DOHH2 (cell line): ENCODE data around the gene HAUS5.

ENCODE experiments used
- H3F3A ChIP-seq: fragments of 200-600 bp; sonication (generic), shearing (Covaris generic); 2 replicates; pipeline ENCODE4 v1.6.0; 2016; ENCODE audit warnings: antibody characterized with exemption, mild to moderate bottlenecking; ENCODE audit not compliant: control insufficient read depth, insufficient read depth
- H3K27ac ChIP-seq: fragments of 200-600 bp; sonication (generic); 2 replicates; pipeline ENCODE4 v1.5.1; 2014; ENCODE audit warnings: low read depth, mild to moderate bottlenecking, low read length, moderate library complexity
- H3K27me3 ChIP-seq: fragments of 200-600 bp; sonication (generic); 2 replicates; pipeline ENCODE4 v1.6.1; 2014; ENCODE audit warnings: mild to moderate bottlenecking, low read length, mixed read lengths; ENCODE audit not compliant: control insufficient read depth
- H3K36me3 ChIP-seq: fragments of 200-600 bp; sonication (generic); 2 replicates; pipeline ENCODE4 v1.6.1; 2014; ENCODE audit warnings: mild to moderate bottlenecking, low read length, moderate library complexity, mixed read lengths; ENCODE audit not compliant: control insufficient read depth
- H3K4me1 ChIP-seq: fragments of 200-600 bp; sonication (generic); 2 replicates; pipeline ENCODE4 v1.6.1; 2014; ENCODE audit warnings: mild to moderate bottlenecking, low read length, mixed read lengths; ENCODE audit not compliant: control insufficient read depth
- H3K4me2 ChIP-seq: fragments of 200-600 bp; sonication (generic); 2 replicates; pipeline ENCODE4 v1.6.0; 2014; ENCODE audit warnings: mild to moderate bottlenecking, low read length, moderate library complexity
- H3K4me3 ChIP-seq: fragments of 200-600 bp; sonication (generic); 2 replicates; pipeline ENCODE4 v1.5.1; 2014; ENCODE audit warnings: mild to moderate bottlenecking, low read length, mixed read lengths
- H3K79me2 ChIP-seq: fragments of 200-600 bp; sonication (generic); 2 replicates; pipeline ENCODE4 v1.6.1; 2014; ENCODE audit warnings: mild to moderate bottlenecking, low read length, mixed read lengths; ENCODE audit not compliant: control insufficient read depth
- H3K9me2 ChIP-seq: fragments of 200-600 bp; sonication (generic); replicated peaks from 2 replicates; pipeline ENCODE4 v1.6.1; 2014; ENCODE audit warnings: mild to moderate bottlenecking, low read length, mixed read lengths; ENCODE audit not compliant: control insufficient read depth
- H3K9me3 ChIP-seq: fragments of 200-600 bp; sonication (generic); 2 replicates; pipeline ENCODE4 v1.6.1; 2014; ENCODE audit warnings: antibody characterized with exemption, low read length, mixed read lengths; ENCODE audit not compliant: control insufficient read depth, insufficient read depth
- H4K20me1 ChIP-seq: fragments of 200-600 bp; sonication (generic); 2 replicates; pipeline ENCODE4 v1.6.0; 2014; ENCODE audit warnings: low read depth, mild to moderate bottlenecking, antibody characterized with exemption, low read length, moderate library complexity; ENCODE audit not compliant: control insufficient read depth, insufficient read depth
- EZH2phosphoT487 ChIP-seq: fragments of 200-600 bp; sonication (generic); IDR thresholded peaks from 2 replicates; pipeline ENCODE4 v1.6.1; 2017; ENCODE audit warnings: borderline replicate concordance, mild to moderate bottlenecking, antibody characterized with exemption, low read length, moderate library complexity, mixed read lengths
- TF ChIP-seq, protein P1 (sequence below): fragments of 200-600 bp; sonication (generic); IDR thresholded peaks from one replicate; pipeline ENCODE4 v1.5.1; 2014; ENCODE audit warnings: antibody characterized with exemption, mild to moderate bottlenecking, low read depth, low read length; ENCODE audit not compliant: poor library complexity, severe bottlenecking

The HAUS5 gene

DNA sequence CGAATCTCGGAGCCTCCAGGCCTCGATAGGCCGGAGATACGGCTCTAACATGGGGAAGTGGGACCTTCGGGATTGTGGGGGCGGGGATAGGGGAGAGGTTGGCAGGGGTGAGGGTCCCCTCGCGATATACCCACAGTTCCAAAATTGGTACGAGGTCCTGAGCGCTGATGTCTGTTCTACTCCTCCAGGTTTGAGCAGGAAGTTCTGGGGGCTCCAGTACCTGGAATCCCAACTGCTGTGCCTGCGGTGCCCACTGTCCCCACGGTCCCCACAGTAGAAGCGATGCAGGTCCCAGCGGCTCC, 16.7 kb downstream of the HAUS5 start:
- Histone ChIP-seq H3K4me2 (peak overlapping the region; percentile 94), H3K9me2 (no peaks in the 10 kb centered on the region), H3K27me3 (no peaks in the 10 kb centered on the region), H3K79me2 (peaks cover 14% of the 10 kb centered on the region), H3K4me3 (peak overlapping the region; percentile 84), H3K36me3 (peaks cover 37% of the 10 kb centered on the region), H3F3A (peaks cover 7% of the 10 kb centered on the region; the same call in 1 of the 2 replicates), H4K20me1 (no peaks in the 10 kb centered on the region), H3K4me1 (peaks cover 10% of the 10 kb centered on the region), H3K27ac (no peak overlapping the region), H3K9me3 (no peaks in the 10 kb centered on the region)
- TF ChIP-seq EZH2phosphoT487: no peak
- TF ChIP-seq, protein P1, sequence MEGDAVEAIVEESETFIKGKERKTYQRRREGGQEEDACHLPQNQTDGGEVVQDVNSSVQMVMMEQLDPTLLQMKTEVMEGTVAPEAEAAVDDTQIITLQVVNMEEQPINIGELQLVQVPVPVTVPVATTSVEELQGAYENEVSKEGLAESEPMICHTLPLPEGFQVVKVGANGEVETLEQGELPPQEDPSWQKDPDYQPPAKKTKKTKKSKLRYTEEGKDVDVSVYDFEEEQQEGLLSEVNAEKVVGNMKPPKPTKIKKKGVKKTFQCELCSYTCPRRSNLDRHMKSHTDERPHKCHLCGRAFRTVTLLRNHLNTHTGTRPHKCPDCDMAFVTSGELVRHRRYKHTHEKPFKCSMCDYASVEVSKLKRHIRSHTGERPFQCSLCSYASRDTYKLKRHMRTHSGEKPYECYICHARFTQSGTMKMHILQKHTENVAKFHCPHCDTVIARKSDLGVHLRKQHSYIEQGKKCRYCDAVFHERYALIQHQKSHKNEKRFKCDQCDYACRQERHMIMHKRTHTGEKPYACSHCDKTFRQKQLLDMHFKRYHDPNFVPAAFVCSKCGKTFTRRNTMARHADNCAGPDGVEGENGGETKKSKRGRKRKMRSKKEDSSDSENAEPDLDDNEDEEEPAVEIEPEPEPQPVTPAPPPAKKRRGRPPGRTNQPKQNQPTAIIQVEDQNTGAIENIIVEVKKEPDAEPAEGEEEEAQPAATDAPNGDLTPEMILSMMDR: no peak

DNA sequence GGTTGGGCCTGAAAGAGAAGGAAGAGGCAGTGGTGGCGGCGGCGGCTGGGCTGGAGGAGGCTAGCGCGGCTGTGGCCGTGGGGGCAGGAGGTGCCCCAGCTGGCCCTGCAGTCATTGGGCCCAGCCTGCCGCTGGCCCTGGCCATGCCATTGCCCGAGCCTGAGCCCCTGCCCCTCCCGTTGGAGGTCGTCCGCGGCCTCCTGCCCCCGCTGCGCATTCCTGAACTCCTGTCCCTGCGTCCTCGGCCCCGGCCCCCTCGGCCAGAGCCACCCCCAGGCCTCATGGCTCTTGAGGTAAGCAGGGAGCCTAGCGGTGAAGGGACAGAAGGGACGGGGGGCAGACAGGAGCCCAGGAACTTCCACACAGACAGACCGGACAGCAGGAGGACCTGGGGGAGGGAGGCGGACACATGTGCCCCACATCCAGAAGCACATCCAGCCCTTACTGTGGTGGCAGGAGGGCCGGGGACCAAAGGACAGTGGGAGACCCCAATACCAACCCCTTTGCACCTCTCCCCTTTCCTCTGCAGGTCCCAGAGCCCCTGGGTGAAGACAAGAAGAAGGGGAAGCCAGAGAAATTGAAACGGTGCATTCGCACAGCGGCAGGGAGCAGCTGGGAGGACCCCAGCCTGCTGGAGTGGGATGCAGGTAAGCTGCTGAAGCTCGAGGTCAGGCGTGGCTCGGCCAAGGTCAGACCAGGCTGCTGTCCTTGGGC, 21.3 kb downstream of the HAUS5 start:
- Histone ChIP-seq H3K4me3 (no peak overlapping the region), H3K27ac (no peak overlapping the region), H3K9me2 (no peaks in the 10 kb centered on the region), H3K4me1 (peaks cover 4% of the 10 kb centered on the region), H3K36me3 (peaks cover 67% of the 10 kb centered on the region), H3K4me2 (no peak overlapping the region), H3K27me3 (no peaks in the 10 kb centered on the region), H3F3A (no peaks in the 10 kb centered on the region), H4K20me1 (no peaks in the 10 kb centered on the region), H3K9me3 (no peaks in the 10 kb centered on the region), H3K79me2 (peaks cover 14% of the 10 kb centered on the region)
- no peak for TF ChIP-seq EZH2phosphoT487
- TF ChIP-seq, protein P1: no peak

DNA sequence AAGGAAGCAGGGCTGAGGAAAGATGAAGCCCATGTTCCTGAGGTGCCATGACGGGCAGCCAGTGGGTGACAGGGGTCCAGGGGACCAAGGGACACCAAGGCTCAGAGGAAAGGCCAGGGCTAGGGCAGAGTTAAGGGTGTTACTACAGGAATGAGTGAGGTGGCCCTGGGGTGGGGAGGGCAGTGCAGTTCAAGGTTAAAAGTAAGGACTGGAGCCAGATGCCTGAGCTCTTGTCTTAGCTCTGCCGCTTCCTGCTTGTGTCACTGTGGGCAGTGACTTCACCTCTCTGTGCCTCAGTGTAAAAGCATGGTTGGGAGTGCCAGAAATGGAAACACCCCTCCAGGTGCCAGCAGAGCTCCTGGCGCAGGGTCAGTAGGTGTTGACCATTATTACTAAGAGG, 24.1 kb downstream of the HAUS5 start:
- no peaks in the 10 kb centered on the region for H3K79me2 ChIP-seq
- no peaks in the 10 kb centered on the region for H3K9me2 ChIP-seq
- H3K36me3 ChIP-seq: peaks cover 51% of the 10 kb centered on the region
- H3K4me1 ChIP-seq: peaks cover 6% of the 10 kb centered on the region
- no peak for TF ChIP-seq EZH2phosphoT487
- TF ChIP-seq, protein P1: no peak
- no peaks in the 10 kb centered on the region for H4K20me1 ChIP-seq
- no peaks in the 10 kb centered on the region for H3K27me3 ChIP-seq
- H3K4me3 ChIP-seq: no peak overlapping the region
- peaks cover 5% of the 10 kb centered on the region for H3F3A ChIP-seq
- no peaks in the 10 kb centered on the region for H3K9me3 ChIP-seq
- no peak overlapping the region for H3K27ac ChIP-seq
- H3K4me2 ChIP-seq: no peak overlapping the region
